ENCODE measurements around the gene COCH.

DNA sequence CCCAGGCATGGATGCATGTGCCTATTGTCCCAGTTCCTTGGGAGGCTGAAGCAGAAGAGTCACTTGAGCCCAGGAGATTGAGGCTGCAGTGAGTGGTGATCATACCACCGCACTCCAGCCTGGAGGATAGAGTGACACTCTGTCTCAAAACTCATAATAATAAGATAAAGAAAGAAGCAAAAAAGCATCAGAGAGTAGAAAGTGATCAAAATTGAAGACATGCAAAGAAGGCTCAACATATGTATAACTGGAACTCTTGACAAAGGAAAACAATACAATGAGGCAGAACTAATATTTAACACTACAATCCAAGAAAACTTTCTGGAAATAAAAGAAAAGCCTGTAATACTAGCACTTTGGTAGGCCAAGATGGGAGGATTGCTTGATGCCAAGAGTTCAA, 48.3 kb upstream of the COCH start:
- TF ChIP-seq, protein P1, sequence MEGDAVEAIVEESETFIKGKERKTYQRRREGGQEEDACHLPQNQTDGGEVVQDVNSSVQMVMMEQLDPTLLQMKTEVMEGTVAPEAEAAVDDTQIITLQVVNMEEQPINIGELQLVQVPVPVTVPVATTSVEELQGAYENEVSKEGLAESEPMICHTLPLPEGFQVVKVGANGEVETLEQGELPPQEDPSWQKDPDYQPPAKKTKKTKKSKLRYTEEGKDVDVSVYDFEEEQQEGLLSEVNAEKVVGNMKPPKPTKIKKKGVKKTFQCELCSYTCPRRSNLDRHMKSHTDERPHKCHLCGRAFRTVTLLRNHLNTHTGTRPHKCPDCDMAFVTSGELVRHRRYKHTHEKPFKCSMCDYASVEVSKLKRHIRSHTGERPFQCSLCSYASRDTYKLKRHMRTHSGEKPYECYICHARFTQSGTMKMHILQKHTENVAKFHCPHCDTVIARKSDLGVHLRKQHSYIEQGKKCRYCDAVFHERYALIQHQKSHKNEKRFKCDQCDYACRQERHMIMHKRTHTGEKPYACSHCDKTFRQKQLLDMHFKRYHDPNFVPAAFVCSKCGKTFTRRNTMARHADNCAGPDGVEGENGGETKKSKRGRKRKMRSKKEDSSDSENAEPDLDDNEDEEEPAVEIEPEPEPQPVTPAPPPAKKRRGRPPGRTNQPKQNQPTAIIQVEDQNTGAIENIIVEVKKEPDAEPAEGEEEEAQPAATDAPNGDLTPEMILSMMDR (conservative IDR thresholded peaks at IDR 0.05; ENCODE audit: low read depth in 2 of 2) = no peak
- TF ChIP-seq EZH2 (IDR thresholded peaks at IDR 0.05; ENCODE audit: low read depth, unreplicated experiment) = no peak
- TF ChIP-seq, protein P2, sequence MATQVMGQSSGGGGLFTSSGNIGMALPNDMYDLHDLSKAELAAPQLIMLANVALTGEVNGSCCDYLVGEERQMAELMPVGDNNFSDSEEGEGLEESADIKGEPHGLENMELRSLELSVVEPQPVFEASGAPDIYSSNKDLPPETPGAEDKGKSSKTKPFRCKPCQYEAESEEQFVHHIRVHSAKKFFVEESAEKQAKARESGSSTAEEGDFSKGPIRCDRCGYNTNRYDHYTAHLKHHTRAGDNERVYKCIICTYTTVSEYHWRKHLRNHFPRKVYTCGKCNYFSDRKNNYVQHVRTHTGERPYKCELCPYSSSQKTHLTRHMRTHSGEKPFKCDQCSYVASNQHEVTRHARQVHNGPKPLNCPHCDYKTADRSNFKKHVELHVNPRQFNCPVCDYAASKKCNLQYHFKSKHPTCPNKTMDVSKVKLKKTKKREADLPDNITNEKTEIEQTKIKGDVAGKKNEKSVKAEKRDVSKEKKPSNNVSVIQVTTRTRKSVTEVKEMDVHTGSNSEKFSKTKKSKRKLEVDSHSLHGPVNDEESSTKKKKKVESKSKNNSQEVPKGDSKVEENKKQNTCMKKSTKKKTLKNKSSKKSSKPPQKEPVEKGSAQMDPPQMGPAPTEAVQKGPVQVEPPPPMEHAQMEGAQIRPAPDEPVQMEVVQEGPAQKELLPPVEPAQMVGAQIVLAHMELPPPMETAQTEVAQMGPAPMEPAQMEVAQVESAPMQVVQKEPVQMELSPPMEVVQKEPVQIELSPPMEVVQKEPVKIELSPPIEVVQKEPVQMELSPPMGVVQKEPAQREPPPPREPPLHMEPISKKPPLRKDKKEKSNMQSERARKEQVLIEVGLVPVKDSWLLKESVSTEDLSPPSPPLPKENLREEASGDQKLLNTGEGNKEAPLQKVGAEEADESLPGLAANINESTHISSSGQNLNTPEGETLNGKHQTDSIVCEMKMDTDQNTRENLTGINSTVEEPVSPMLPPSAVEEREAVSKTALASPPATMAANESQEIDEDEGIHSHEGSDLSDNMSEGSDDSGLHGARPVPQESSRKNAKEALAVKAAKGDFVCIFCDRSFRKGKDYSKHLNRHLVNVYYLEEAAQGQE (IDR thresholded peaks at IDR 0.05; ENCODE audit: unreplicated experiment) = no peak
- no peak for TF ChIP-seq JUNB (IDR thresholded peaks at IDR 0.05; ENCODE audit: unreplicated experiment)
- TF ChIP-seq ZNF331 (CRISPR knock-in tag; IDR thresholded peaks at IDR 0.05; ENCODE audit: low read depth) = no peak
- no peak for TF ChIP-seq CREB1 (CRISPR knock-in tag; IDR thresholded peaks at IDR 0.05; ENCODE audit: low read depth)
- no peak for TF ChIP-seq EZH2phosphoT487 (IDR thresholded peaks at IDR 0.05; ENCODE audit: unreplicated experiment)
- TF ChIP-seq POLR2AphosphoS5 (IDR thresholded peaks at IDR 0.05; ENCODE audit: low read depth) = no peak

Measured in GM23338 (cell line).